GM19351 (cell line): ENCODE results near the gene CRPPA.
"Not testable (repeated sequence)": the region's sequence is repeated elsewhere in the genome, so short reads cannot be mapped to it uniquely, and the experiment has no call there.

ENCODE experiments used
- ATAC-seq: cut with Tn5 transposase; IDR thresholded peaks from one replicate; pipeline ENCODE4 v1.9.1; 2021; ENCODE audit warnings: mild to moderate bottlenecking, moderate library complexity; ENCODE audit not compliant: unreplicated experiment

Gene CRPPA

DNA sequence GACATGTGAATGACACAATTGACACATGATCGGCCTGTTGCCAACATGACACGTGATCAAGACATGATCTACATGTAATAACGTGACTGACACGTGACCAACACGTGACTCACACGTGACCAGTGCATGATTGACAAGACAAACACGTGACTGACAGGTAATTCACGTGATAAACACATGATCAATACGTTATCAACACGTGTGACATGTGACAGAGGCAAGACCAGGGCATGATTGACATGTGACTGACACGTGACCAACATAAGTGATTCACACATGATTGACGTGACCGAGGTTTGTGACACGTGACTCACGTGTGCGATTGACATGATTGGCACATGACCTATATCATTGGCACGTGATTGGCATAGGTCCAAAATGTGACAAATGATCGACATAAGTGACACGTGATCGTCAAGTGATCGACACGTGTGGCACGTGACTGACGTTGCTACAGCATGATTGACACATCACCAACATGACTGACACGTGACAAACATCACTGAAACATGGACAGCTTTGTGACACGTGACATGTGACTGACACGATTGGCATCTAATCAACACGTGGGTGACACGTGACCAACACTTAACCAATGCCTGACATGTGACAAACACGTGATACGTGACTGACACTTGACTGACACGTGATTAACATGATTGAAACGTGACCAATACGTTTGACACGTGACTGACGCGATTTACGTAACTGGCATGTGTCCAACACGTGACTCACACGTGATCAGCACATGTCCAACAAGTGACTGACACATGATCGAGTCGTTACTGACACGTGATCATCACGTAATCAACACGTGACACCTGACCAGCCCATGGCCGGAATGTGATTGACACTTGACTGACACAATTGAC, 23.0 kb downstream of the CRPPA start:
- no peak for ATAC-seq

DNA sequence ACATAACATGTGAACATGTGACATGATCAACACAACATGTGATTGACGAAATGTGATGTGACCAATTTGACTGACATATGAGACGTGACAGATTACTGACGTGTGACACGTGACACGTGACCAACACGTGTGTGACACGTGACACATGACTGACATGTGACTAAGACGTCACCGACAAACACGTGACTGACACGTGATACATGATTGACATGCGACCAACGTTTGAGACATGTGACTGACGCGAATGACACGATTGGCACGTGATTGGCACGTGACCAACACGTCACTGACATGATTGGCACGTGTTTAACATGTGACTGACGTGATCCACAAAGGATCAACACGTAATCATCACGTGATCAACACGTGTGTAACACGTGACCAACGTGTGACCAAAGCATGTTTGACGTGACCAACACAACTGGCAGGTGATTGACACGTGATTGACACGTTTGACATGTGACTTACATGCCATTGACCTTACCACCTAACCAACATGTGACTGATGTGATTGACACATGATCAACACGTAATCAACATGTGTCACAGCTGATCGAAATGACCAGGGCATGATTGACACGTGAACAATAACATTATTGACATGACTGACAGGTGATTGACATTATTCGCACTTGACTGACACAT, 23.7 kb downstream of the CRPPA start:
- ATAC-seq = no peak

DNA sequence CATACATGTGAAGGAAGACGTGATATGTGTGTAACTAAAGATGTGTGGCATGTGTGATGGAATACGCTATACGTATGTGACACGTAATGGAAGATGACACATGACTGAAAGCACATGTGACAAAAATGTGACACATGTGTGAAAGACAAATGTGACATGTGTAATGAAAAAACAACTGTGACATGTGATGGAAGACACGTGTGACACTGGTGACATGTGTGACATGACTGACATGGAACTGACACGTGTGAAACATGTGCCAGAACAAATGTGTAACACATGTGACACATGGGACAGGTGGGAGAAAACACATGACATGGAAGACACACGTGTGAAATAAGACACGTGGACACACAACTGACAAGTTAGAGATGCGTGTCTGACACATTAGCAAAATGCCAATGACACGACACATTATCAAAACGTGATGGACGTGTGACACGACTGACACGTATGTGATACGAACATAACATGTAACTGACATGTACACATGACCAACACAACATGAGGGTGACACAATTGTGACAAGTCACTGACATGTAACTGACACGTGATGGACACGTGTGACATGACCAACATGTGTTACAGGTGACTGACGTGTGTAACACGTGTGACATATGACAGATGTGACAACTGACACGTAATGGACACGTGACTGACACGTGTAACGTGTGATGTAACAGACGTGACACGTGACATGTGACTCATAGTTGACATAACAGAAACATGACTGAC, 24.4 kb downstream of the CRPPA start:
- no peak for ATAC-seq

DNA sequence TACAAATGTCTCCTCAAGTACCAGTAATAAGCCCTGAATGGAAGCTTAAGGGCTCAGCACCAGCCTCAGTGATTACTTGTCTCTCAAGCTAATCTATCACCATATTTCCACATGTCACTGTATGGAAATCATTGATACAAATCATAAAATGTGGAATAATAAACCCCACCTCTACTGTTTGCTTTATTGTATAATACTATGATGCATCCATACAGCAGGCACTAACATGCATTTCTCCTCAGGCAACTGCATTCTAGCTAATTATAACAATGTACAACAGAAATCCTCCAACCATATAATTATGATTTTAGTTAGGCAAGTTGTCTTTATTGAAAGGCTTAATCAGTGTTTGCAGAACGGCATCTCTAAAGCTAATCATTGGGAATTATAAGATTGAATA, 26.2 kb downstream of the CRPPA start:
- no peak for ATAC-seq

DNA sequence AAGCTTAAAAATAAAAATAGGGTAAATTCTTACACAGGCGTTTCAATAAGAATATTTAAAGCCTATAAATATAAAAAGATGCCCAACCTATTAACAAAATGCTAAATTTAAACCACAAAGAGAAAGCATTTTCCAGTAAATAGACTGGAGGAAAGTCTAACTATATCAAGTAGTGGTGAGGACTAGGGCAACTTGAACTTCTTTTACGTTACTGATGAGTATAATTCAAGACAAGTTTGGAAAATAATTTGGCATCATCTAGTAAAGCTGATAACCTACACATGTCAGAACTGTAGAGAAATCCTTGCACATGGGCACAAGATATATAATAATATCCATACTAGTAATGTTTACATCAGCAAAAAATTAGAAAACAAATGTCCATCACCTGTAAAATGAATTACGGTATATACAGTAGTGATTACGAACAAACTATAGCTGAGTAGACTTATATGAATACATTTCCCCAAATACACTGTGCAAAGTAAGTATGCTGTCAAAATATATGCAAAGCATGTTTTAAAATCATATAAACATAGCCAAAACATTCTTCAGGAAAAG, 27.4 kb downstream of the CRPPA start:
- ATAC-seq = no peak

DNA sequence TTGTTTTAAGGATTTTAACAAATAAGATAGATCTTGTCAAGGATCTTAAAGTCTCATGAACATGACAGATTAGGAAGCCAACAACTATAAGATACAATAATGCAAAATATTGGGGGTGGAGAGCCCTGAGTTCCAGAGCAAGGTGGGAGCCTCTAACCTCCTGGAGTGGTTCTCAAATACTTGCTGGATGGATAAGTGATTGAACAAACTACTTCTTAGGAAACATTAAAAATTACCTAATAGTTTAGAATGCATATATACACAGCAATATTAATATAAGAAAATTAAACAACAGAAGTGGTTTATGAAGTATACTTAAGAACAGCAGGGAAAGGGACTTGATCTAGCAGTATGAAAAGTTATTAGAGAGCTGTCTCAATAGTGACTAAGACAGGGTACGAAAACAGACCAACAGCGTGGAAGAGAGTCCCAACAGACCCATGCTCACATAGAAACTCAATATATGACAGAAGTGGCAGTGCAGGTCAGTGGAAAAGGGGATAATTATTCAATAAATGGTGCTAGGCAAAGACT, 28.3 kb downstream of the CRPPA start:
- no peak for ATAC-seq

DNA sequence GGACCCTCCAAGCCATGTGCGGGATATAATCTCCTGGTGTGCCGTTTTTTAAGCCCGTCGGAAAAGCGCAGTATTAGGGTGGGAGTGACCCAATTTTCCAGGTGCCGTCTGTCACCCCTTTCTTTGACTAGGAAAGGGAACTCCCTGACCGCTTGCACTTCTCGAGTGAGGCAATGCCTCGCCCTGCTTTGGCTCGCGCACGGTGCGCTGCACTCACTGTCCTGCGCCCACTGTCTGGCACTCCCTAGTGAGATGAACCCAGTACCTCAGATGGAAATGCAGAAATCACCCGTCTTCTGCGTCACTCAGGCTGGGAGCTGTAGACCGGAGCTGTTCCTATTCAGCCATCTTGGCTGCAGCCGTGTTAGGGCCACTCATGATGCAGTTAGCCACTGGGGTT, 37.6 kb downstream of the CRPPA start:
- ATAC-seq = not testable (repeated sequence)

DNA sequence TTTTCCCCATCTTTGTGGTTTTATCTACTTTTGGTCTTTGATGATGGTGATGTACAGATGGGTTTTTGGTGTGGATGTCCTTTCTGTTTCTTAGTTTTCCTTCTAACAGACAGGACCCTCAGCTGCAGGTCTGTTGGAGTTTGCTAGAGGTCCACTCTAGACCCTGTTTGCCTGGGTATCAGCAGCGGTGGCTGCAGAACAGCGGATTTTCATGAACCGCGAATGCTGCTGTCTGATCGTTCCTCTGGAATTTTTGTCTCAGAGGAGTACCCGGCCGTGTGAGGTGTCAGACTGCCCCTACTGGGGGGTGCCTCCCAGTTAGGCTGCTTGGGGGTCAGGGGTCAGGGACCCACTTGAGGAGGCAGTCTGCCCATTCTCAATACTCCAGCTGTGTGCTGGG, 38.2 kb downstream of the CRPPA start:
- not testable (repeated sequence) for ATAC-seq
